Measurements from ENCODE around the gene KCNK15.
"Not testable (repeated sequence)": the region's sequence is repeated elsewhere in the genome, so short reads cannot be mapped to it uniquely, and the experiment has no call there.

The KCNK15 gene

DNA sequence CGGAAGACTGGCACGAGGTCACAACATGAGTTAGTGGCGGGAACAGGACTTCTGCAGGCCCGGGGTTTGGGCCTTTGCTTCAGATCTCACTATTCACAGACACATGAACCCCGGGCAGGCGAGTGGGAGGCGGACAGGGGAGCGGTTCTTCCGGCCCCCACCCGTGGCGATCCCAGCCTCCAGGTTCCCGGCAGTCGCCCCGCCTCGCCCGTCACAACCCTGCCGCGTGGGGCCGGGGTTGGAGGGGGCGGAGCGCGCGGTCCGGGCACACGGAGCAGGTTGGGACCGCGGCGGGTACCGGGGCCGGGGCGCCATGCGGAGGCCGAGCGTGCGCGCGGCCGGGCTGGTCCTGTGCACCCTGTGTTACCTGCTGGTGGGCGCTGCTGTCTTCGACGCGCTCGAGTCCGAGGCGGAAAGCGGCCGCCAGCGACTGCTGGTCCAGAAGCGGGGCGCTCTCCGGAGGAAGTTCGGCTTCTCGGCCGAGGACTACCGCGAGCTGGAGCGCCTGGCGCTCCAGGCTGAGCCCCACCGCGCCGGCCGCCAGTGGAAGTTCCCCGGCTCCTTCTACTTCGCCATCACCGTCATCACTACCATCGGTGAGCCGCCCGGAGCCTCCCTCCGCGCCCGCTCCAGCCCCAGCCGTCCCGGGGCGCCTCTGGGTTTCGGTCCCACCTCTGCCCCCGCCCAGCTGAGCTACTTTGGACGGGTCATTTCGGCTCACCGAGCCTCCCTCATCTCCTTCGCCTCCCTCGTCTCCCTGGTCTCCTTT is at the start of gene KCNK15:
TSS of gene KCNK15 (plus strand) at position 268 of the 769 bp plus-strand sequence. CDS start at position 314, 46 bp downstream.
- DNase-seq, result no peak

DNA sequence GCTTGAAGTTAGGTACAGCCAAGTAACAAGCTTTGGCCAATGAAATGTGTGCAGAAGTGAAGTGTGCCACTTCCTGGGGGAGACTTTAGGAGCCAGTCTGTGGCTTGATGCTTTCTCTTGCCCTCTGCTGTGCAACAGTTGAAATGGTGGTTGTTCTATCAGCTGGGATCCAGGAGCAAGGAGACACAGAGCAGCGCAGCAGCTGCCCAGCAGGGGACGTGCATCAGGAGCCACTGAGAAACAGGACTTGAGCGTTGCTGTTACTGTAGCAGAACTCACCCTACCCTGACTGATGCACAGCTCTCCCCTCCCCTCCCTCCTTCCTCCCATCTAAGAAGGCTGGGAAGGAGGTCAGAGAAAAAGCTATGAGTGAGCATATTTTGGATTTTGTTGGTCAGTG is 49.4 kb upstream of the KCNK15 start:
- DNase-seq, result no peak

DNA sequence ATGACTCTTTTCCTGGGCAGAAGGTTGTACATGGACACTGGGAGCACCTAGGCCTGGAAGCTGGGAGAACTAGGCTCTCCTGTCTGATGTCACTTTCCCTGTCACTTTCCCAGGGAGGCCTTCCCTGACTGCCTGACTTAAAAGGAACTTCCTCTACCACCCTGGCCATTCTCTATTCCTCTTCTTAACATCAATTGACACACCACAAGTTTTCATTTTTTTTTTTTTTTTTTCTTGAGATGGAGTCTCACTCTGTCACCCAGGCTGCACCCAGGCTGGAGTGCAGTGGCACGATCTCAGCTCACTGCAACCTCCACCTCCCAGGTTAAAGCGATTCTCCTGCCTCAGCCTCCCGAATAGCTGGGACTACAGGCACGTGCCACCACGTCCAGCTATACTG is 48.6 kb upstream of the KCNK15 start:
- DNase-seq, result not testable (repeated sequence)

DNA sequence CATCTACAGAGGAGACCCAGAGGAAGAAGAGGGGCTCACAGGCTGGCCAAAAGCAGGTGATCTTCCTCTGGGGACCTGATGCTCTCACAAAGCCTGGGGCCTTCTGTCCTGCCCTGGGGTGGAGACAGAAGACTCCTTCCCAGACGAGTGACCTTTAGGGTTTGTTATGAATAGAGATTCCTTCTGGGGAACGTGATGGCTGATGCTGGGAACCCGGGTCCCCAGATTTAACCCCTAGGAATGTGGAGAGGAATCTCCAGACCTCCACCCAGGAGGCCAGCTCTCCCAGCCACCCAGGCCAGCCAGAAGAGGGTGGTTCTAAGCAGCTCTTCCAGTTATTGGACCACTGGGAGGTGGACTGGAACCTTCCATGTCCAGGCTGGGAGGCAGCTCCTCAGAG is 47.3 kb upstream of the KCNK15 start:
- DNase-seq, result no peak

DNA sequence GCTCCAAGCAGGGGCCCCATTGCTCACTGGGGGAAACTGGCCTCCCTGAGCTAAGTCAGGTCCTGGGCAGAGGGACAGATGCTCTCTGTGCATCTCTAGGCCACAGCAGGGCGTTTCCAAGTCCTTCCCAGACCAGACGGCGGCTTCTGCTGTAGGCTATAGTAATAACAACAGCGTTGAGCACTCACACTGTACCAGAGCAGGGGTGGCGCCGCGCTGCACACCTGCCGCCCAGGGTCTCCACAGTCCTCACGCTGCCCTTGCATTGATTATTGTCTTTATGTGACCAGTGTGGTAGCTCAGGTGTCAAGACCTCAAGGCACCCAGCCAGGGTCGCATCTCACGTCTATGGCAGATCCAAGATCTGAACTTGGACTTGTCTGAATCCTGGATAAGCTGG is 45.4 kb upstream of the KCNK15 start:
- no peak for DNase-seq

DNA sequence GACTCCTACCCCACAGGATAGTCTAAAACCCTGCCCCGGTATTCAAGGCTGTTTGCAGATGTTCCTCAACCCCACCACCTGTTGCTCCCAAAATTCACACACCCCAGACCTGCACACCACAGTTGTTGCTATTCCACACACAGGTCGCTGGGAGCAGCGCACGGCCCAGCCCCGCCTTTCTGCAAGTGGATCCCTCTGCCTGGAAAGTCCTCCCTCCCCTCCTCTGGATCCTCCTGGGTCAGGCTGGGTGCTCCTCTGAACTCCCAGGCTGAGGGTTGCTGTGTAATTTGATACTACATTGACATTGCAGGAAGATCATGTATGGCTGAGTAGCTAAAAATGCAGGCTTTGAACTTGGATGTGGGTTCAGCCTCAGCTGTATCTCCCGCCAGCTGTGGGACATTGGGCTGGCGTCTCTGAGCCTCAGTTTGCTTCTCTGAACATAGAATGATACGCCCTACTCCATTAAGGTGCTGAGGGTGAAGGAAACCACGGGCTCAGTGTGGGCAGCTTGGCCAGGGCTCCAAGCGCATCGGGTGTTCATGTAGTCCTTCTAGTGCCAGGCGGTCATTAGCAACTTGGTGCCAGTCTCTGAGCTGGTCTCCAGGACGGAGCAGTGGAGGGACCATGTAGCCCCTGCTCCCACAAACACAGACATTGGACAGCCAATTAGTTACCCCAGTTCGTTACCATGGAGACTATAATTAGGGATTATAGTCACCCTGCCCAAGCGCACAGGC is 44.4 kb upstream of the KCNK15 start:
- DNase-seq, result no peak

DNA sequence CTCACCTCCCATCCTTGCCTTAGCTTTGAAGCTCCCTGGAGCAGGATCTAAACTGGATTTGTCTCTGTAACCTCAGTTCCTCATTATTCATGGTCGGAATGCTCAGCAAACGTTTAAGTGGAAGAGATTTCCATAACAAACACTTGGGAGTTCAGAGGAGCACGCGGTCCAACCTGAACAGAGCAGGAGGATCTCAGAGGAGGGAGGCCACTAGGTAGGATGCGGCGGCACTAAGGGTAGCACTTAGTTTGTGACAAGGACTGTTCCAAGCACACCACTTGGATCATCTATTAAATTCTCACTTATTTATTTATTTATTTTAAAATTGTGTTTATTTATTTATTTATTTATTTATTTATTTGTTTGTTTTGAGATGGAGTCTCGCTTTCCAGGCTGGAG is 43.8 kb upstream of the KCNK15 start:
- DNase-seq, result no peak

DNA sequence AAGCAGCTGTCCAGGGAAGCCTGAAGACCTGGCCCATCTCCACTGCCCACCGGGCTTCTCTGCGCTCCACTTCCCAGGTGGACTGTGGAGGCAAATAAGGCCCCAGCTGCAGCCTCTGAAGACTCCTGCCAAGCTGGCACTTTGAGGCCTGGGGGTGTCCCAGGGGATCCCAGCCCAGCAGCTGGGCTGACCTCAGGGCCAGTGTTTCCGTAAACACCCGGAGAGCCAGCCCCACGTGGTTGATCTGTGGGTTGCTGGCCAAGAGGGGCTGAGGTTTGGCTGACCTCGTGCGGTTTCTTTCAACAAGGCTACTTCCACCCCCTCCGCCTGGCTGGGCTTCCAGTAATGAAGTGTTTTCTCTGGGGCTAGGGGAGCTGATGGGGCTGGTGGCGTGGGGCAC is 42.9 kb upstream of the KCNK15 start:
- no peak for DNase-seq

DNA sequence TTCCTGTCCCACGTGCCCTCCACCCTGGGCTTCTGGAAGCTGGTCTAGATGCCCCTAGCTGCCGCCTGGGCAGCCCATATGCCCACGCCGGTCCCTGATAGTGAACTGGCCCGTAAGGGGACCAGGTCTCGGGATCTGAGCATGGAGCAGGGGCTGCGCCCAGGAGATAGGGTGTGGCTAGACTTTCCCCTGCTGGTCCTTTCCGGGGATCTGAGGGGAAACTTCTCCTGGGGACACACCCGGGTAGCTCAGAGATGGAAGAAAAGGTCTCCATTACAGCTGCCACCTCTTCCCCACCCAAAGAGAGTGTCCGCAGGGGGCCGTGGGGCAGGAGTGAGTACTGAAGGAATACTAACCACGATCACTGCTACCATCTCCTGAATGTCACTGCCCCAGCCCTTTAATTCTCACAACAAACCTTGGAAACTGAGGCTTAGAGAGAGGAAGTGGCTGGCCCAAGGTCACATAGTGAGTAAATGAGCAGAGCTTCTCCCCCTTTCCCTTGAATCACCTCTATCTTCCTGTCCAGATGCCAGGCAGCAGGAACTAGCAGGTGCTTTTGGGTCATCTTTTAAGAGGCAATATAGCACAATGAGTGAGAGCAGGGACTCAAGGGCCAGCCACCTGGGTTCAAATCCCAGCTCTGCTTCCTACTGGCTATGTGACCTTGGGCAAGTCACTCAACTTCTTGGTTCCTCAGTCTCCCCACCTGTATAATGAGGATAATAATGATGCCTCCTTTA is 42.3 kb upstream of the KCNK15 start:
- DNase-seq, result no peak

DNA sequence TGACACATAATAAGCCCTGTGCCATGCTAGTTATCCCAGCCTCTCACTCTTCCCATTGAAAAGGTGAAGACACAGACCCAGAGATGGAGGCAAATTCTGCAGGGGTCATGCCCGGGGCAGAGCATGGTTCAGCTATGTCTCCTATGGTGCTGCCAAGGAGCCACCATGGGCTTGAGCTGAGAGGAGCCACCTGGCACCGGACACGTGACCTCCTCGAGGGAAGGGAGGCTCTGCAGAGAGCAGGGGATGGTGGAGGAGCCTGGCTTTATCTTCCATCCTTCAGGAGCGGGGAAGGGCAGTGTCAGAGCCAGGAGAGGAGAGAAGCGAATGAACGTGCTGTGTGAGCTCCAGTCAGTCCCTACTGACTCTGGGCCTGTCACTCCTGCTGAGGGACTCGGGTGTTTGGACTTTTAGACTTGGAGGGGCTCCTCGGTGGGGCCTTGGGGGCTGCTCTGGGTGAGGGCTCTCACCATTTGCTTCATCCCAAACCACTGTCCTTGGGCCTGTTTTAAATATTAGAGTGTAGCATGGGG is 41.6 kb upstream of the KCNK15 start:
- no peak for DNase-seq

DNA sequence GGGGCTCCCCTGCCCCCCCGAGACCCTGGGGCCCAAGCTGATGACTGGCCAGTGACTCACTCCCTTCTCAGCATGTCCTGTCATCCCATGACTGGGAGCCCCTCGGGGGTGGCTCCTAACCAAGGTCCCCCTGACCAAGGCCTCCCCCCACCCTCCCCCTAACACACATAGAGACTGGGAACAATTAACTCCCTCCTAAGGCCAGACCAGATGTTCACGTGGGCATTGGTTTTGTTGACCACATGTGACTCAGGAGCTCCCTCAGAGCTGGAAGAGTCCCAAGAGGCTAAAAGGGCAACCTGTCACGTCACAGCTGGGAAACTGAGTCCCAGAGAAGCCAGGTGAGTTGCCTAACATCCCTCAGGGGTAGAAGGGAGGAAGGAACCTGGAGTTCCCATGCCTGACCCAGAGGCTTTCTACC is 41.1 kb upstream of the KCNK15 start:
- no peak for DNase-seq

DNA sequence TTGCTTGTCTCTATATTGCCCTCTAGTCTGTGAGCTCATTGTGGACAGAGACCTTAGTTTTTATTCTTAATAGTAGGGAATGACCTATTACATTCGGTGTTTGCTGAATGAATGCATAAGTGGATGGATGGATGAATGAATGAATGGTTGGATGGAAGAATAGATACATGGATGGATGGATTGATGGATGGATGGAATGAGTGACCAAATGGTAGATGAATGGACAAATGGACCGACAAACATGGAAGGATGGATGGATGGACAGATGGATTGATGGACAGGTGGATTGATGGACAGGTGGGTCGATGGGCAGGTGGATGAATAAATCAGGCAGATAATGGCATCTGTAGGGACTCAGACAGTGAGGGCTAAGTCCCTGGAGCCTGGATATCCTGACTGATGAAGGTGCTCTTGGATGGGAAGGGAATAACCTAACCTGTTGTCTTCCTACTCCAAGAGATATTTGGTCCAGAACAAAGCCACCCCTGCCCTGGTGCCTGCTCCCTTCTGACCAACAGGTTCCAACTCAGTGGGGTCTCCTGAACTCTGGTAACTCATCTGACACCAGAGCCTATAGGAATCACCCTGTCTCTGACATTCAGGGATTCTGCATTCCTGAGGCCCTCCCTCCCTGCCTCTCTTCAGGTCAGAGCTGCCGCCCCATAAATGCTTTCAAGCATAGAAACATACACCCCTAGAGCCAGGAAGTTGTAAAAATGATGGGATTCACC is 40.1 kb upstream of the KCNK15 start:
- no peak for DNase-seq

DNA sequence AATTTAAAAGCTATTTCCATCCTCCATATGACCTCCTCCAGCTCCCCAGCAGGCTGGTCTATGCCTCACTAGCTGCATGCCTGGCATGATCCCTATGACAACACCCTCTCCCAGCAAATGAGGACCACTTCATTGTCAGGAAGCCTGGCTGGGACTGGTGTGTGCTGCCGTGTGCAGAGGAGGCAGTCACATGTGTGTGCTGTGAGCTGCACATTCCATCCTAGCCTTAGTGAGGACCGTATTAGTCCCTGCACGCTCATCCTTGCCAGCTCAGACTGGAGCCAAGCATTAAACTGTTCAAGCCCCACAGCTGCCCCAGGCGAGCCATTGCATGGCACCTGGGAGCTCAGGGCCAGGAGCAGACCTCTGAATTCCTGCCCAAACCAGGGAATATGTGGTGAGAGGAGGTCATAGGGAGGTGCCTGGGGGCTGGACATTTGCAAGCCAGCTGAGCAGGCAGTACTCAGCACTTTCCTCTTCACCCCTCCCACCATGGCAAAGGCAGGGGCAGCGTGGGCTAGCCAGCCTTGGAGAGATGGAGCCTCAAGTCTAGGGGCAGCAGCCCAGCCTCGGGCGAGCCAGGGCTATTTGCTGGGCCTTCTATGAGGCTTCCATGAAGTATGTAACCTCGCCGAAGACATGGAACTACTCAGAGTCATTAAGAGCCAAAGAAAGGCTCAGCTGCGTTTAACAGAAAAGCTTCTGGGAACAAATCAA is 39.2 kb upstream of the KCNK15 start:
- no peak for DNase-seq

DNA sequence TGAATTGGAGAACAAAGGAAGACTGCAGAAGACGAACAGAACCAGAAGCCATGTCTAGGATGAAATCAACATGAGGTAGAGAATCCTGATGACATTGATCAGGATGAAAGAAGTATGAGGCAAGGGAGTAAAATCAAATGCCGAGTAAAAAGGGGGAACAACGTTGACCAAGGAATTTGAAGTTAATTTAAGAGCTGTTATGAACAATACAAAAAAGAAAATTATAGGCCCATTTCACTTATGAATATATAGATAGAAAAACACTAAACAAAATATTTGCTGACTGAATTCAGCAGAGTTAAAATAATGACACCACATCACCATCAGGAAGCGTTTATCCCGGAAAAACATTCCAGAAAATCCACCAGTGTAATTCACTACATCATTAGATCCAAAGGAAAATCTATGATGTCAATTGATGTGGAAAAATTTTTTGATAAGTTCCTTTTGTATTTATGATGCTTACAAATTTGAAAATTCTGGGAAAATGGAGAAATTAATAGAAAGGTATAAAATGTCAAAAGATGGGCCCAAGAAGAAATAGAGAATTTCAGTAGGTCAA is 38.6 kb upstream of the KCNK15 start:
- no peak for DNase-seq

DNA sequence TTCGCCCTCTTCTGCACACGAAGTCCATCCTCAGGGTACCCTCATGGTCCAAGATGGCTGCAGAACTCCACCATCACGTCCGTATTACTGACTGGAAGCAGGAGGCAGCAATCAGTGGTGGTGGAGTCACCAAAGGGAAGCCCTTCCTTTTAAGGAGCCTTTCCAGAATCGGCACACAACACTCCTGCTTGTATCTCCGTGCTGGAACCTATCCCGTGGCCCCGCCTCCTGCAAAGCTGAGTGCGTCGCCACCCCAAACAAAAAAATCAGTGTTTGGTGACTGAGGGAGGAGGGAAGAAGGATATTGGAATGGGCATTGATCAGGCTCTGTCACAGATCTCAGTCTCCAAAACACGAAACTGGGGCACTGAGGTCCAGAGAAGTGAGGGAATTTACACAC is 36.3 kb upstream of the KCNK15 start:
- DNase-seq, result no peak

DNA sequence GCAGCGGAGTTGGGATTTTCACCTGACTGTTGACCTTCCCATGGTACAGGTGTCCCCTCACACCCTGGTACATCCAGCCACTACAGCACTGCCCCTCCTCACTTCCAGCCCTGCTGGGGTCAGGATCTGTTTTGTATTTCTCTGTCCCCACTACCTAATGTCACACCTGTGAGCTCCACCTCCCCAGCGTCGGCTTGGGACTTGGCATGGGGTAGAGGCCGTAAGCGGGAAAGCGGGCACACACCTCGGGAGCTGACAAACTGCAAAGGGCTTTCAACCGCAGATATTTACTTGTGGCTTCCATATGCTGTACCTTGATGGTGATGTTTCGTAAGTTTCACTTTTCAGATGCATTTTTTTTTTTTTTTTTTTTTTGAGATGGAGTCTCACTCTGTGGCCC is 35.9 kb upstream of the KCNK15 start:
- no peak for DNase-seq

DNA sequence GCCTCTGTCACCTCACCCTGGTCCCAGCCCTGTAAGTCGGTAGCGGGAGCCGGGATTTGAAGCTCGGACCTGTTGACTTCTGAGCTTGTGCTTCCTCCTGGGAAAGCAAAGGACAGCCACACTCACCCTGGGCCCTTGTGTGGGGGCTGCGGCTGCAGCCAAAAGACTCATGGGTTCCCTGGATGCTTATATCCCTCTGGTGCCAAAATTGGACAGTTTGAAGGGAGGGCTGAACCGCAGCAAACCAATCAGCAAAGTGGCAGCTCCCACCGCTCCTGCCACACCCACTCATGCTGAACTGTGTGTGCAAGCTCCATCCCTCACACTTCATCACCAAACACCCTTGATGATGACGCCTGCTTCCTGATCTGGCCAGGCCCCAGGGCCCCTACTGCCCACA is 34.4 kb upstream of the KCNK15 start:
- no peak for DNase-seq

DNA sequence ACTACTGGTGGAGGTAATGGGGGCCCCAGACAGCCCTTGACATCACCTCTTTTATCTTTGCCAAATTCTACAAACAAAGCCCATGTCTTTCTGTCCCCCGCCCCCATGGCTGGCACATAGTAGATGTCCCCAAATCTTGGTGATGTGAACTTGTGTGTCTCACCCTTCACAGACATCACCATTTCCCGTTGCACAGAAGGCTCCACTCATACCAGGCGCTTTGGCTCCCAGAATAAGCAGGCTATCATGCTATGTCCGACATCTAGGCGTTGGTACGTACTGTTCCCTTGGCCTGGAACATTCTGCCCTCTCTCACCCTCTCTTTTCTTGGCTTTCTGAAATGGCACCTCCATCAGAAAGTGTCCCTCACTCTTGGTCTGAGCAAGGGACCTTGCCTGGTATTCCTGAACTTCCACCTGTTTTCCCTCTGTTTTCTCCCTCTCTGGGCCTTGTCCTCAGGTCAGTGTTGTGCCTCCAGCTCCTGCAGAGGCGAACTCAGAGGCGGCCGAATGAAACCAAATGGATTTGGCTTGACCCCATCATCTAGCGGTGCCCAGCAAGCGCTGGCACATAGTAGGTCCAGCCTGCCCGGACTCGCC is 31.5 kb upstream of the KCNK15 start:
- DNase-seq, result no peak

DNA sequence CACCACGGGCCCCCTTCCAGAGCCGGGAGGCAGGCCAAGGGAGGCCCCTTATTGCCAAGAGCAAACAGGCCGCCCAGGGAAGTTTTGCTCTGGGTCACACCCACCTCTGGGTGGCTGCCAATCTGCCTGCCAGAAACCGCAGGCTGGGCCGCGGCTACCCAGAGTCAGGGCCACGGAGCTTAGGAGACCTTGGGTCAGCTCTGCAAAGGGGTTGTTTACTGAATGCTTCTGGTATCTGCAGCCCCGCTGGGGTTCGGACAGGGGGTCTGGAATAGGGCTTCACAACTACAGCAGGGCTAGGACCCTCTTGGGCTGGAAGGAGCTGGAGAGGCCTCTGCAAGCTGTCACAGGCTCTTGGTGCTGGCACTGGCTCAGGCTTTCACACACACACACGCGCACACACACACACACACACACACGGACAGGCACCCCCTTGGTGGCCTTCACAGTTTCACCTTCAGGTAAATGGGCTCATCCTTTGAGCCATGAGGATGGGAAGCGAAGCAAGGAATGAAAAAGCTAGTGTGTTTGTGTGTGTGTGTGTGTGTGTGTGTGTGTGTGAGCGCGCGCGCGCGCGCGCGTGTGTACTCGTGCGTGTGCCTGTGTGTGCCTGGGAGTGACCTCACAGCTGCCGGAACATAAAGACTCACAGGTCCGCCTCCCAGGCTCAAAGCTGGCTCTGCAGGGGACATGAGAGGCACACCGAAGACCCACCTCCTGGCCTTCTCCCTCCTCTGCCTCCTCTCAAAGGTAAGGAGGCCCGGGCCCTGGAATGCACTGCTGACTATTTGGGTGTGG is 30.8 kb upstream of the KCNK15 start, which contains the start of gene CCN5:
TSS of gene CCN5 (plus strand) at position 669 of the 798 bp plus-strand sequence. CDS start at position 691, 22 bp downstream.
- no peak for DNase-seq

Measured in islet precursor cell (in vitro differentiated cells).